ENCODE measurements around the gene RNF224. TPM values are rescaled to one million over a fixed set of nuclear protein-coding genes. Genes with fewer than 3 reads are reported as not detected.

RNF224 gene
- total and polyA plus RNA-seq, 2 of the 13 experiments (the other 11 are each of a cell fraction or from before 2014, with no cell fraction given): 0.09 TPM; not detected in 1

DNA sequence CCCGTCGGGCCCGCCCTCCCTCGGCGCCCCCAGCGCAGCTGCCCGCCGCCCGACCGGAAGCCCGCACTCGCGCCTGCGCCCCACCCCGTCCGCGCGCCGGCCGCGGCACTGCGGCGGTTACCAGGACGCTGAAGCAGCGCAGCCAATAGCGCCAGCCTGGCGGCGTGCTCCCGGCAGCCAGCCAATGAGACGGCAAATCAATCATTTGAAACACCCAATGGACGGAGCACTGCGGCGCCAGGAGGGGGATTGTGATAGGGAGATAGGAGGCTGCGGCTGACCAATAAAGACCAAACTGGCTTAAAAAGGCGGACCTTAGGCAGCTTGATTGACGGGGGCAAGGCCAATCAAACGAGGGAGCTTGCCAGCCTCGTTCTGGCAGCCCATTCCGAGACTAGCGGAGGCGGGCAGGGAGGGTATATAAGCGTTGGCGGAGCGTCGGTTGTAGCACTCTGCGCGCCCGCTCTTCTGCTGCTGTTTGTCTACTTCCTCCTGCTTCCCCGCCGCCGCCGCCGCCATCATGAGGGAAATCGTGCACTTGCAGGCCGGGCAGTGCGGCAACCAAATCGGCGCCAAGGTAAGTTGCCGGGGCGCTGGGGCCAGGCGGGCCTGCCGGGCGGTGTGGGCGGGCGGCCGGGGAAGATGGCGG is 13.7 kb downstream of the RNF224 start, which contains the start of gene TUBB4B (continued):
- TF ChIP-seq RERE (CRISPR knock-in tag; IDR thresholded peaks at IDR 0.05; ENCODE audit: low read depth) (no peak), ZNF605 (CRISPR knock-in tag; IDR thresholded peaks at IDR 0.05) (peak; percentile 69), SMAD9 (CRISPR knock-in tag; IDR thresholded peaks at IDR 0.05) (no peak), TBX2 (CRISPR knock-in tag; IDR thresholded peaks at IDR 0.05; ENCODE audit: borderline replicate concordance) (no peak), MAF1 (CRISPR knock-in tag; IDR thresholded peaks at IDR 0.05; ENCODE audit: borderline replicate concordance) (no peak), ZNF710 (CRISPR knock-in tag; IDR thresholded peaks at IDR 0.05; ENCODE audit: borderline replicate concordance) (no peak), ZNF589 (CRISPR knock-in tag; conservative IDR thresholded peaks at IDR 0.05) (peak; percentile 60; the same call in 1 of the 2 replicates), ETV6 (CRISPR knock-in tag; conservative IDR thresholded peaks at IDR 0.05) (peak; percentile 47; the same call in 1 of the 2 replicates), UBTF (CRISPR knock-in tag; IDR thresholded peaks at IDR 0.05) (no peak), ZNF382 (CRISPR knock-in tag; IDR thresholded peaks at IDR 0.05; ENCODE audit: borderline replicate concordance) (no peak), SMARCC2 (IDR thresholded peaks at IDR 0.05) (no peak), DMAP1 (CRISPR knock-in tag; IDR thresholded peaks at IDR 0.05) (peak; percentile 34; the same call in 1 of the 2 replicates)
- TF ChIP-seq, protein P1, sequence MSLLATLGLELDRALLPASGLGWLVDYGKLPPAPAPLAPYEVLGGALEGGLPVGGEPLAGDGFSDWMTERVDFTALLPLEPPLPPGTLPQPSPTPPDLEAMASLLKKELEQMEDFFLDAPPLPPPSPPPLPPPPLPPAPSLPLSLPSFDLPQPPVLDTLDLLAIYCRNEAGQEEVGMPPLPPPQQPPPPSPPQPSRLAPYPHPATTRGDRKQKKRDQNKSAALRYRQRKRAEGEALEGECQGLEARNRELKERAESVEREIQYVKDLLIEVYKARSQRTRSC (CRISPR knock-in tag; IDR thresholded peaks at IDR 0.05; ENCODE audit: low read depth): no peak
